WERI-Rb-1 (cell line): ENCODE results near the gene PTPMT1.
A peak's percentile ranks its signal among the peaks of the same experiment; 100 is the strongest.

Experiments used
- DNase-seq: peaks from one replicate; pipeline ENCODE4 v3.0.0-alpha.2; 2020
- H3K27ac ChIP-seq: fragments of 250-450 bp; sonication (Bioruptor Pico); 2 replicates; pipeline ENCODE4 v1.5.1; 2020; ENCODE audit warnings: mild to moderate bottlenecking, moderate library complexity
- H3K27me3 ChIP-seq: fragments of 250-450 bp; sonication (Bioruptor Pico); 2 replicates; pipeline ENCODE4 v1.5.1; 2021; ENCODE audit warnings: mild to moderate bottlenecking, low read depth, moderate library complexity; ENCODE audit not compliant: insufficient read depth, severe bottlenecking
- H3K36me3 ChIP-seq: fragments of 250-450 bp; sonication (Bioruptor Pico); 2 replicates; pipeline ENCODE4 v1.5.1; 2020; ENCODE audit warnings: mild to moderate bottlenecking, moderate library complexity
- H3K4me3 ChIP-seq: 2 replicates; pipeline ENCODE4 v1.5.1; 2011; ENCODE audit warnings: low read depth, mild to moderate bottlenecking, control low read depth, low read length
- H3K9me3 ChIP-seq: fragments of 250-450 bp; sonication (Bioruptor Pico); 2 replicates; pipeline ENCODE4 v1.5.1; 2021; ENCODE audit warnings: mild to moderate bottlenecking, moderate library complexity; ENCODE audit not compliant: severe bottlenecking
- TF ChIP-seq, protein P1 (sequence below): IDR thresholded peaks from 2 replicates; pipeline ENCODE4 v1.5.1; 2011; ENCODE audit warnings: low read depth, mild to moderate bottlenecking, control low read depth, inconsistent platforms, low read length

PTPMT1 gene

DNA sequence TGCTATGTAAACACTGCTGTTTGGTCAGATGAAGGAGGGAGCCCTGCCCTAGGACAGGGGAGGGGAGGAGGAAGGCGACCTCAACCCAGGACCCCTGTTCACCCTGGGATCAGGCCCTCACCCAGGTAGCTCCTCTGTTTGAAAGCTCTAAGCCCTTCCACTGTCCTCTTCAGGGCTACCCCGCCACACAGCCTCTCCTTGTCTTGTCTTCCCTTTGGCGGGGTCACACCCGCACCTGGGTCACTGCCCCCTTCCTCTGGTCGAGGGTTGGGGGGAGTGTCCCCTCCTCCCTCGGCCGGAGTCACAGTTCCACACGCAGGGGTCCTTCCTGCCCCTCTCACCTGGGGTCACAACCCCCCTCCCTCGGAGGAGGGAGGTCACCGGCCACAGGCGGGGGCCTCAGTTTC, 463 bp upstream of the PTPMT1 start:
- peak overlapping the region; percentile 67 for H3K4me3 ChIP-seq
- no peaks in the 10 kb centered on the region for H3K27me3 ChIP-seq
- peaks cover 22% of the 10 kb centered on the region for H3K36me3 ChIP-seq
- H3K9me3 ChIP-seq: no peaks in the 10 kb centered on the region
- DNase-seq: no peak
- H3K27ac ChIP-seq: peak overlapping the region; percentile 91
- TF ChIP-seq, protein P1, sequence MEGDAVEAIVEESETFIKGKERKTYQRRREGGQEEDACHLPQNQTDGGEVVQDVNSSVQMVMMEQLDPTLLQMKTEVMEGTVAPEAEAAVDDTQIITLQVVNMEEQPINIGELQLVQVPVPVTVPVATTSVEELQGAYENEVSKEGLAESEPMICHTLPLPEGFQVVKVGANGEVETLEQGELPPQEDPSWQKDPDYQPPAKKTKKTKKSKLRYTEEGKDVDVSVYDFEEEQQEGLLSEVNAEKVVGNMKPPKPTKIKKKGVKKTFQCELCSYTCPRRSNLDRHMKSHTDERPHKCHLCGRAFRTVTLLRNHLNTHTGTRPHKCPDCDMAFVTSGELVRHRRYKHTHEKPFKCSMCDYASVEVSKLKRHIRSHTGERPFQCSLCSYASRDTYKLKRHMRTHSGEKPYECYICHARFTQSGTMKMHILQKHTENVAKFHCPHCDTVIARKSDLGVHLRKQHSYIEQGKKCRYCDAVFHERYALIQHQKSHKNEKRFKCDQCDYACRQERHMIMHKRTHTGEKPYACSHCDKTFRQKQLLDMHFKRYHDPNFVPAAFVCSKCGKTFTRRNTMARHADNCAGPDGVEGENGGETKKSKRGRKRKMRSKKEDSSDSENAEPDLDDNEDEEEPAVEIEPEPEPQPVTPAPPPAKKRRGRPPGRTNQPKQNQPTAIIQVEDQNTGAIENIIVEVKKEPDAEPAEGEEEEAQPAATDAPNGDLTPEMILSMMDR: no peak

DNA sequence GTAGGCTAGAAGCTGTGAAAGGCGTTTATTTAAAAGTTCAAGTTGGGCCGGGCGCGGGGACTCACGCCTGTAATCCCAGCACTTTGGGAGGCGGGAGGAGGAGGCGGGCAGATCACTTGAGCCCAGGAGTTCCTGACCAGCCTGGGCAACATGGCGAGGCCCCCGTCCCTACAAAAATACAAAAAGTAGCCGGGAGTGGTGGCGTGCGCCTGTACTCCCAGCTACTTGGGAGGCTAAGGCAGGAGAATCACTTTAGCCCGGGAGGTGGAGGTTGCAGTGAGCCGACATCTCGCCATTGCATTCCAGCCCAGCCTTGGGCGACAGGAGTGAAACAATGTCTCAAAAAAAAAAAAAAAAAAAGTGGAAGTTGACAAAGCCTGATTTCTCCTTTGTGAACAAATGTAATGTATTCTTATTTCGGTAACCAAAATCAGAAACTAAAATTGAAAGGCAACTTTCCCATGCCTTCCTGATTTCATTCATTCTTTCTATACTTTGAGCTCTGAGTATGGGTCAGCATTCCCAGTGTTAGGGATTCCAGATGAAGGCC, 825 bp downstream of the PTPMT1 start:
- Histone ChIP-seq H3K9me3 (no peaks in the 10 kb centered on the region), H3K27ac (peak overlapping the region; percentile 91), H3K36me3 (peaks cover 25% of the 10 kb centered on the region), H3K4me3 (peak overlapping the region; percentile 67), H3K27me3 (no peaks in the 10 kb centered on the region)
- TF ChIP-seq, protein P1: no peak
- peak; percentile 39 for DNase-seq

- Histone ChIP-seq H3K36me3 (peaks cover 56% of the 10 kb centered on the region), H3K4me3 (no peak overlapping the region), H3K27ac (no peak overlapping the region), H3K27me3 (no peaks in the 10 kb centered on the region), H3K9me3 (no peaks in the 10 kb centered on the region)
- TF ChIP-seq, protein P1: no peak
- DNase-seq: no peak
Measured at GRCh38 chr11:47569646-47570045, 4.2 kb downstream of the PTPMT1 start.

GRCh38 chr11:47570651-47571356, 5.4 kb downstream of the PTPMT1 start:
- no peaks in the 10 kb centered on the region for H3K27me3 ChIP-seq
- H3K4me3 ChIP-seq: no peak overlapping the region
- TF ChIP-seq, protein P1: no peak
- no peak for DNase-seq
- no peaks in the 10 kb centered on the region for H3K9me3 ChIP-seq
- peak overlapping the region; percentile 20 for H3K27ac ChIP-seq
- peaks cover 61% of the 10 kb centered on the region for H3K36me3 ChIP-seq

DNA sequence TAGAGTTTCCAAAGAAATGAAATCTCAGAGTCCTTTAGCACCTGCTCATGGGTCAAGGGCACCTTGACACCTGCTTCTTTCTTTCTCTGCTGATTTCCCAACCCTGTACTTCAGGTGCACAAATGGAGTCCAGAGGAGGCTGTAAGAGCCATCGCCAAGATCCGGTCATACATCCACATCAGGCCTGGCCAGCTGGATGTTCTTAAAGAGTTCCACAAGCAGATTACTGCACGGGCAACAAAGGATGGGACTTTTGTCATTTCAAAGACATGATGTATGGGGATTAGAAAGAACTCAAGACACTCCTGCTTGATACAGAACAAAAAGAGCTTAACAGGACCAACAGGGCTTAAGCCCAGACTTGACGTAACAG, 5.9 kb downstream of the PTPMT1 start:
- peak overlapping the region; percentile 66 for H3K27ac ChIP-seq
- H3K36me3 ChIP-seq: peaks cover 62% of the 10 kb centered on the region
- TF ChIP-seq, protein P1: no peak
- H3K4me3 ChIP-seq: no peak overlapping the region
- no peaks in the 10 kb centered on the region for H3K9me3 ChIP-seq
- DNase-seq: peak; percentile 74
- H3K27me3 ChIP-seq: no peaks in the 10 kb centered on the region
